MM.1S (cell line): ENCODE data around the gene HS3ST6.

Source experiments
- CTCF ChIP-seq: fragments of 300-600 bp; sonication (generic); IDR thresholded peaks from 2 replicates; pipeline ENCODE4 v1.5.1; 2016; ENCODE audit warnings: antibody characterized with exemption, low read length, mixed read lengths
- EZH2 ChIP-seq: fragments of 300-600 bp; sonication (generic); optimal IDR thresholded peaks from 2 replicates; pipeline ENCODE3; 2017; ENCODE audit warnings: low read depth, mild to moderate bottlenecking, antibody characterized with exemption, low read length, mixed read lengths

- no peak for TF ChIP-seq CTCF
- no peak for TF ChIP-seq EZH2
These were observed 8.1 kb upstream of the HS3ST6 start for GRCh38 chr16:1926271-1926670.
